GM21717 (cell line): ENCODE measurements around the gene STK32B.
"Not testable (repeated sequence)": the region's sequence is repeated elsewhere in the genome, so short reads cannot be mapped to it uniquely, and the experiment has no call there.

Experiments used
- ATAC-seq: cut with Tn5 transposase; IDR thresholded peaks from one replicate; pipeline ENCODE4 v1.9.1; 2021; ENCODE audit warnings: mild to moderate bottlenecking, moderate library complexity; ENCODE audit not compliant: unreplicated experiment

The STK32B gene

GRCh38 chr4:5422195-5422594, 370.9 kb downstream of the STK32B start:
- no peak for ATAC-seq

DNA sequence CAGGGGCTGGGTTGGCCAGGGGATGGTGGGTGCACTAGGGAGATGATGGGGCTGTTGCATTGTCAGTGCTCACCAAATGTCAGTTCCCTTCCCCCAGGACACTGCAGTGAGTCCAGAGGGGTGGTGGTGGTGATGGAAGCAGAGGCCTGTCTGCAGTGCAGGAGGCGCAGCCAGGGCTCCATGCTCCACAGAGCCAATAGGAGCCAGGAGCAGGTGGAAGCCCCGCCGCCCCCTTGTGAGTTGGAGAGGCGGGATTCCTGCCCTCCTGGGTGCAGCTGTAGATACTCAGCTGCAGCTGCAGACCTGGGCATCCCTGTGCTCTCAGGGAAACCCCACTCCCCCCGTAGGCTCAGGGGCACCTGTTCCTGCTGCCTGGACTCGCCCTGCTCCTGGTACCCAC, 372.4 kb downstream of the STK32B start:
- ATAC-seq: no peak

- ATAC-seq: no peak
These were observed 372.9 kb downstream of the STK32B start for GRCh38 chr4:5424211-5424610.

DNA sequence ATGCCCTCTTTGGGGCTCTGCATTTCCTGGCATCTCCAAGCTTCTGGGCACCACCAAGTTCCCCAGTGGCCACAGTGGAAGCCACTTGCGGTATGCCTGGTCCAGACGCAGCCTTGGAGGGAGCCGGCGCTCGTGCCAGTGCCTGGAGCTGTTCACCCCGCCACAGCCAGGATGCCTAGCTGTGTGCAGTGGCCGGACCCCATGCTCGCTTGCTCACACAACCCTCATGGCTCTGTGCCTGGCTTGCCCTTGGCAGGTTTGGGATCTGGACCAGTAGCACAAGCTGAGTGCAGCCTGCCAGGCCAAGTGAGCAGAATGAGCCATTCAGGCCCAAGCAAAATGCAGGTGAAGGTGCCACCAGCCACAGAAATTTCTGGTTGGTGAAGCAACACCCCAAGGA, 373.6 kb downstream of the STK32B start:
- no peak for ATAC-seq

DNA sequence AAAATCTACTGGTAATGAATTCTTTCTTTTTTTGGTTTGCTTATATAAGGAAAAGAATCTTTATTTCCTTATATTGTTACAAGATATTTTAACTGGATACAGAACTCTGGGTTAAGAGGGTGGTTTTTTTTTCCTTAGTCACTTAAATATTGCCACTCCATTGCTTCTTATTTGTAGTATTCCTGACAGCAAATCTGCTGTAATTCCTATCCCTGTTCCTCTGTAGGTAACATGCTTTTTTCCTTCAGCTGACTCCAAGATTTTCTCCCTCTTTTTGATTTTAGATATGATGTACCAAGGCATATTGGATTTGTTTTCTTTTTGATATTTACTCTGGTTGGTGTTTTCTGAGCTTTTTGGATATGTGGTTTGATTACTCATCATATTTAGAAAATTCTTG, 378.5 kb downstream of the STK32B start:
- no peak for ATAC-seq

DNA sequence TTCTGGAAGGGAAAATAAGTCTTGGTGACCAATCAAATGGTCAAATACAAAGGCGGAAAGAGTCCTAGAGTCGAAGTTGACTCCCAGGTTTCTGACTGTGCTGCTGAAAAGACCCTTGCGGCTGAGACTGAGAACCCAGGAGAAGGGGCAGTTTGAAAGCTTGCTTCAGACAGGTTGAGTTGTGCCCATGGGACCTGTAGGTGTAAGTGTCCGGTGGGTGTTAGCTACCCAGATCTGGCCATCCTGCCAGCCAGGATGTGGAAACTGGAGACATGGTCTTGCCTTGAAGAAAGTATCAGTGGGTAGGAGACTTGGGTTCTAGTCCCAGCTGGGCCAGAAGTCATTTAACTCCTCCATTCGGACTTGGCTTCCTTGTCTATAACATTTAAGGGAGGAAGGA, 381.9 kb downstream of the STK32B start:
- ATAC-seq: no peak

DNA sequence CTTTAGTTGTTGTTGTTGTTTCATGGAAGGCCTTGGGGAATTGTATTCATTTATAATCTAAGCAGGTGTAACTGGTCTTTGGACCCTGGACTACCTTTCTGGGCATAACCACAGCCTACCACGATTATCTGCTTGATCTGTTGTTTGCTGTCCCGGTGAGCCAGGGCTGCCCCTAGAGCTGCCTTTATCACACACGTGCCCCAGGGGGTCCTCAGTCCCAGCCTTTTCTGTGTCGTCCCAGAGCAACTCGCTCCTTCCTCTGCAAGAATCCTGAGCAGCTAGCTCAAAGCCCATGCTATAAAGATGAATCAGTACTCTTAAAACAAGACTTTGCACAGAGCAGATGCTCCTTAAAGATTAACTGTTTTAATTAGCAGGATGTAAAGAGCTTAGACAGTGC, 383.9 kb downstream of the STK32B start:
- no peak for ATAC-seq

DNA sequence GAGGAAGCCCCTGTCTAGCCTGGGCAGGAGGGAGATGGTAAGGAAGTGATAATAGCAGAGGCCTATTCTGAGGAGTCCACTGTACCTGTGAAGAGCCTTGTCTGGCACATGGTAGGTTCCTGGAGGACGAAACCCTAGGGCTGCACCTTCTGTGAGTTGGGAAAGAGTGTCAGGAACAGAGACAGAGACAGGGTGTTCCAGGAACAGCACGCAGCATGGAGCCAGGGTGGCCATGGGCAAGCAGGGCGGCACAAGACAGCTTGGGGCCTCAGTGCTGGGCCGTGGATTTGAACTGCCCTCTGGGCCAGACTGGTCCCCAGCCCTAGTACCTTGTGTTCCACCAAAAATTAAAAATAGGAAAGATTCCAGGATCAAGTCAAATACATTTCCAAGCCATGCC, 384.5 kb downstream of the STK32B start:
- ATAC-seq: no peak

GRCh38 chr4:5443976-5444802, 392.9 kb downstream of the STK32B start:
- ATAC-seq: not testable (repeated sequence)

- ATAC-seq: no peak
These were observed 393.7 kb downstream of the STK32B start for GRCh38 chr4:5444918-5445517.

DNA sequence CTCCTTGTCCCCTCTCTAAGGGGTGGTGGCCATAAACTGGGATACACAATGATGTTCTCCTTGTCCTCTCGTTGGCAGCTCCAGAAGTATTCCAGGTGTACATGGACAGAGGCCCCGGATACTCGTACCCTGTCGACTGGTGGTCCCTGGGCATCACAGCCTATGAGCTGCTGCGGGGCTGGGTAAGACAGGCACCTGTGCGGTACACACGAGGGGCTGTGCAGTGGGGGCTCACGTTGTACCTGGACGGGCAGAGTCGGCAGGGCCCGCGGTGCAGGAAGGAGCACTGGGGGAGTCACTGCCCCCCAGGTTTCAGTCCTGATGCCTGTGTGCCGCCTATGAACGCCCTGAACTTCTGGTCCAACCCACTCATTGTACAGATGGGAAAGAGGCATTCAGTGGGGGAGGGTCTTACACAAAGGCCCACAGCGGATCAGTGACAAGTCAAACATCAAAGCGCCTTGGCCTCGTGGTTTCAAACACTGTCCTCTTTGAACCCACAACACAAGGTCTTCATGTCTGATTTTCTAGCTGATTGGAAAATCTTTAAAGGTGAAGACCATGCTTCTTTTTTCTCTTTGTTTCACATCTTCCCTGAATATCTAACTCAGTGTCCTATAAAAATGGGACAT, 395.4 kb downstream of the STK32B start:
- no peak for ATAC-seq

GRCh38 chr4:5447755-5448154, 396.5 kb downstream of the STK32B start:
- no peak for ATAC-seq

GRCh38 chr4:5448221-5448620, 396.9 kb downstream of the STK32B start:
- ATAC-seq: no peak

- ATAC-seq: no peak
These were observed 400.0 kb downstream of the STK32B start for GRCh38 chr4:5451243-5451642.

- no peak for ATAC-seq
These were observed 400.9 kb downstream of the STK32B start for GRCh38 chr4:5452156-5452555.

- ATAC-seq: no peak
These were observed 403.8 kb downstream of the STK32B start for GRCh38 chr4:5455003-5455585.

GRCh38 chr4:5456296-5456845, 405.1 kb downstream of the STK32B start:
- no peak for ATAC-seq

DNA sequence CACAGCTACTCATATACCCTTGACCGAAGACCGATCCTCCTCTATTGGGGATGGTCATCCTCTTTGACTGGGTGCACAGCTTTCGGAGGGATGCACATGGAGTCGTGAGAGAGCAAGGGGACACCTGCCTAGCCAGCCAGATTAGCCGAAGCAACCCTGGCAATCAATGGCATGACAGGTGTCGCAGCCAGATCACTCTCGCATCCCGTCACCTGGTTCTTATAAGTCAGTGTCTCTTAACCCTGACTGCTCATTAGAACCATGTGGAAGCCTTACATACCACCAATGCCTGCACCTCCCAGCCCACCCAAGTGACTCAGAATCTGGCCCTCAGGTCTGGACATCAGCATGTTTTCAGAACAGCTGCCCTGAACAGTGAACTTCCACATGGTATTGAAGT, 407.4 kb downstream of the STK32B start:
- no peak for ATAC-seq

DNA sequence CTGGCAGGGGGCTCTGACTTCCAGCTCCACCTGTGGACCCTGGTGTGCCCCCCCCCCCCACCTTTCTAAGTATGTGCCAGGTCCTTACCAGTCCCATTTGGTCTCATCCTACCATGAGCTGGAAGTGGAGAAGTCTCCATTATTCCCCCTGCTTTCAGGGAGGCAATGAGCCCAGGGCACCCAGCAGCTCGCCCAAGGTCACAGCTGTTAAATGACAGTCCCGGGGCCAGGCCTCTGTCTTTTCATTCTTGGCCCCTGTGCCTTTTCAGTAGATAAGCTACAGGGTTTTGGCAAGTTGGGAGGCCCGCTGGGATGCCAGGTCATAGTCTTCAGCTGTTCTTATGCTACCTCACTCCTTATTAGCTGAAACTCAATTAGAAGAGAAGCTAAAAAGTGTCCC, 408.0 kb downstream of the STK32B start:
- ATAC-seq: no peak

DNA sequence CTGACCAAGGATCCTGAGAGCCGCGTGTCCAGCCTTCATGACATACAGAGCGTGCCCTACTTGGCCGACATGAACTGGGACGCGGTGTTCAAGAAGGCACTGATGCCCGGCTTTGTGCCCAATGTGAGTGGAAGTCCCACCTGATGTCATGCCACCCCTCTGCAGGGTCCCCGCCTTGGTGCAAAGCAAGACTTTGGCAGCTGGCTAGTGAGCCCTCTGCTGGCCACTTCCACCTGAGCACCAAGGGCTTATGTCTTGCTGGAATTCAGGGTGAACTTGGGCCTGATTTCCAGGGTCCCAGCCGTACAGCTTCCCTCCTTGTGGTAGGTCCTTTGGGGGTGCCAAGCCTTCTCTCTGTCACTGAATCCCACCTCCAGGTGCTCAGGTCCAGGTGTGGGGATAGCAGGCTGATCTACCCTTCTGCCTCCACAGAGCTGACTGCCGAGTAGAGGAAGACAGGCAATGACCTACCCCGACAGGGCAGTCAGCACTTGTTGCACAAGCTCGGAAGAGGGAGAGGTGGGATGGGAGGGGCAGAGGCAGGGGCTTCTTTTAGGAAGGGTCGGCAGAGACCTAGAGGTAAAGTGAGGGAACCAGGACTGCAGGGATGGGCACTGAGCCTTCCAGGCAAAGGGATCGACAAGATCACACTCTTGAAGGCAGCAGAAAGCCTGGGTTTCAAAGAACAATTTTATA, 409.0 kb downstream of the STK32B start:
- no peak for ATAC-seq

GRCh38 chr4:5461477-5461876, 410.2 kb downstream of the STK32B start:
- no peak for ATAC-seq
